ENCODE data around the gene CMTM2. TPM values are rescaled to one million over a fixed set of nuclear protein-coding genes. Genes with fewer than 3 reads are reported as not detected.

The CMTM2 gene
- total and polyA plus RNA-seq, 9 of the 15 experiments (the other 6 are each of a cell fraction or from before 2014, with no cell fraction given), result not detected

DNA sequence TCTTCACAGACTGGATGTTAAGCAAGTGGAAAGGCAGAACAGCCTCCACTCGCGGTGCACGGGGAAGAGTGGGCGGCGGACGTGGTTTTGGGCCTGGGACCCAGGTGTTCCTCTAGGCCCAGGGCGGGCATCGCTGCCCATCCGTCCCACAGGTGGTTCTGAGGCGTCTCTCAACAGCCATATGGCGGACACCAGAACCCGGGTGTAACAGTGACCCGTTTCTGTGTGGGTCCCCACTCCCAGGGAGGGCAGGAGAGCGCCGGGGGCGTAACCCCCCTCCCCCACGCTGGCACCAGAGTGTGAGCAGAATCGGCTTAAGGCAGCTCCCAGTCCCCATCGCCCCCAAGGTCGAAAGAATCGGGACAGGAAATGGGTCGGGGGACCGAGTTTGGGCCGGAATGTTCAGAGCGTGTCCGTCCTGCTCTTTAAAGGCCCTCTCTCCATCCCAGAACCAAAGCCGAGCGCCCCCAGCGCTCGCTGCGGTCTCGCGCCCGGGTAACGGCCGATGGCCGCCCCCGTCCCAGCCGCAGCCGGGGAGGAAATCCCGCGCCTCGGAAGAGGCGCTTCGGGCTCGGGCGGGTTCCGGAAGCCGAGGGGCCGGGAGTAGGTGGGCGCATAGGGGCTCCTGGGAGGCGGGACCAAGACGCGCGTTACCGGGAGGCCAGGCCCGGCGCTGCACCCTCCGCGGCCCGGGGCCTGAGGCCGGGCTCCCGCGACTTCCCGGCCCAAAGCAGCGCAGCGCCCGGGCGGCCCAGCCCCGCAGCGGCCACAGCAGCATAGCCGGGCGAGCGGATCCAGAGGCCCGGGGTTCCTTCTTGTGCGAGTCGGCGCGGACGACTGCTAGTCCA lies 29.8 kb upstream of the CMTM2 start, which contains the start of gene TK2 (continued):
- TF ChIP-seq, protein P1, sequence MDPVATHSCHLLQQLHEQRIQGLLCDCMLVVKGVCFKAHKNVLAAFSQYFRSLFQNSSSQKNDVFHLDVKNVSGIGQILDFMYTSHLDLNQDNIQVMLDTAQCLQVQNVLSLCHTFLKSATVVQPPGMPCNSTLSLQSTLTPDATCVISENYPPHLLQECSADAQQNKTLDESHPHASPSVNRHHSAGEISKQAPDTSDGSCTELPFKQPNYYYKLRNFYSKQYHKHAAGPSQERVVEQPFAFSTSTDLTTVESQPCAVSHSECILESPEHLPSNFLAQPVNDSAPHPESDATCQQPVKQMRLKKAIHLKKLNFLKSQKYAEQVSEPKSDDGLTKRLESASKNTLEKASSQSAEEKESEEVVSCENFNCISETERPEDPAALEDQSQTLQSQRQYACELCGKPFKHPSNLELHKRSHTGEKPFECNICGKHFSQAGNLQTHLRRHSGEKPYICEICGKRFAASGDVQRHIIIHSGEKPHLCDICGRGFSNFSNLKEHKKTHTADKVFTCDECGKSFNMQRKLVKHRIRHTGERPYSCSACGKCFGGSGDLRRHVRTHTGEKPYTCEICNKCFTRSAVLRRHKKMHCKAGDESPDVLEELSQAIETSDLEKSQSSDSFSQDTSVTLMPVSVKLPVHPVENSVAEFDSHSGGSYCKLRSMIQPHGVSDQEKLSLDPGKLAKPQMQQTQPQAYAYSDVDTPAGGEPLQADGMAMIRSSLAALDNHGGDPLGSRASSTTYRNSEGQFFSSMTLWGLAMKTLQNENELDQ (CRISPR knock-in tag; IDR thresholded peaks at IDR 0.05; ENCODE audit: borderline replicate concordance), result no peak
- TF ChIP-seq HMG20B (CRISPR knock-in tag; IDR thresholded peaks at IDR 0.05) (no peak), XRCC5 (IDR thresholded peaks at IDR 0.05; ENCODE audit: low read depth, low read length) (no peak; the same call in 1 of the 2 replicates), NFYB (IDR thresholded peaks at IDR 0.05; ENCODE audit: extremely low read depth, insufficient read length) (no peak), ZFP30 (CRISPR knock-in tag; IDR thresholded peaks at IDR 0.05; ENCODE audit: borderline replicate concordance) (no peak), NR2C1 (IDR thresholded peaks at IDR 0.05) (no peak), NR2C1 (tag; IDR thresholded peaks at IDR 0.05) (no peak), ZNF695 (CRISPR knock-in tag; IDR thresholded peaks at IDR 0.05) (no peak), CBFA2T3 (IDR thresholded peaks at IDR 0.05) (no peak), CSDE1 (IDR thresholded peaks at IDR 0.05) (no peak), NFATC3 (IDR thresholded peaks at IDR 0.05) (no peak), NCOA4 (IDR thresholded peaks at IDR 0.05; ENCODE audit: partially characterized antibody) (no peak), ZBED1 (IDR thresholded peaks at IDR 0.05) (no peak), ETS2 (tag; IDR thresholded peaks at IDR 0.05; ENCODE audit: borderline replicate concordance, poor library complexity, severe bottlenecking) (no peak), STAT5B (CRISPR knock-in tag; IDR thresholded peaks at IDR 0.05) (no peak)
- TF ChIP-seq, protein P2, sequence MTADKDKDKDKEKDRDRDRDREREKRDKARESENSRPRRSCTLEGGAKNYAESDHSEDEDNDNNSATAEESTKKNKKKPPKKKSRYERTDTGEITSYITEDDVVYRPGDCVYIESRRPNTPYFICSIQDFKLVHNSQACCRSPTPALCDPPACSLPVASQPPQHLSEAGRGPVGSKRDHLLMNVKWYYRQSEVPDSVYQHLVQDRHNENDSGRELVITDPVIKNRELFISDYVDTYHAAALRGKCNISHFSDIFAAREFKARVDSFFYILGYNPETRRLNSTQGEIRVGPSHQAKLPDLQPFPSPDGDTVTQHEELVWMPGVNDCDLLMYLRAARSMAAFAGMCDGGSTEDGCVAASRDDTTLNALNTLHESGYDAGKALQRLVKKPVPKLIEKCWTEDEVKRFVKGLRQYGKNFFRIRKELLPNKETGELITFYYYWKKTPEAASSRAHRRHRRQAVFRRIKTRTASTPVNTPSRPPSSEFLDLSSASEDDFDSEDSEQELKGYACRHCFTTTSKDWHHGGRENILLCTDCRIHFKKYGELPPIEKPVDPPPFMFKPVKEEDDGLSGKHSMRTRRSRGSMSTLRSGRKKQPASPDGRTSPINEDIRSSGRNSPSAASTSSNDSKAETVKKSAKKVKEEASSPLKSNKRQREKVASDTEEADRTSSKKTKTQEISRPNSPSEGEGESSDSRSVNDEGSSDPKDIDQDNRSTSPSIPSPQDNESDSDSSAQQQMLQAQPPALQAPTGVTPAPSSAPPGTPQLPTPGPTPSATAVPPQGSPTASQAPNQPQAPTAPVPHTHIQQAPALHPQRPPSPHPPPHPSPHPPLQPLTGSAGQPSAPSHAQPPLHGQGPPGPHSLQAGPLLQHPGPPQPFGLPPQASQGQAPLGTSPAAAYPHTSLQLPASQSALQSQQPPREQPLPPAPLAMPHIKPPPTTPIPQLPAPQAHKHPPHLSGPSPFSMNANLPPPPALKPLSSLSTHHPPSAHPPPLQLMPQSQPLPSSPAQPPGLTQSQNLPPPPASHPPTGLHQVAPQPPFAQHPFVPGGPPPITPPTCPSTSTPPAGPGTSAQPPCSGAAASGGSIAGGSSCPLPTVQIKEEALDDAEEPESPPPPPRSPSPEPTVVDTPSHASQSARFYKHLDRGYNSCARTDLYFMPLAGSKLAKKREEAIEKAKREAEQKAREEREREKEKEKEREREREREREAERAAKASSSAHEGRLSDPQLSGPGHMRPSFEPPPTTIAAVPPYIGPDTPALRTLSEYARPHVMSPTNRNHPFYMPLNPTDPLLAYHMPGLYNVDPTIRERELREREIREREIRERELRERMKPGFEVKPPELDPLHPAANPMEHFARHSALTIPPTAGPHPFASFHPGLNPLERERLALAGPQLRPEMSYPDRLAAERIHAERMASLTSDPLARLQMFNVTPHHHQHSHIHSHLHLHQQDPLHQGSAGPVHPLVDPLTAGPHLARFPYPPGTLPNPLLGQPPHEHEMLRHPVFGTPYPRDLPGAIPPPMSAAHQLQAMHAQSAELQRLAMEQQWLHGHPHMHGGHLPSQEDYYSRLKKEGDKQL (CRISPR knock-in tag; IDR thresholded peaks at IDR 0.05; ENCODE audit: borderline replicate concordance), result peak; percentile 90; the same call in 1 of the 2 replicates
- TF ChIP-seq, protein P3, sequence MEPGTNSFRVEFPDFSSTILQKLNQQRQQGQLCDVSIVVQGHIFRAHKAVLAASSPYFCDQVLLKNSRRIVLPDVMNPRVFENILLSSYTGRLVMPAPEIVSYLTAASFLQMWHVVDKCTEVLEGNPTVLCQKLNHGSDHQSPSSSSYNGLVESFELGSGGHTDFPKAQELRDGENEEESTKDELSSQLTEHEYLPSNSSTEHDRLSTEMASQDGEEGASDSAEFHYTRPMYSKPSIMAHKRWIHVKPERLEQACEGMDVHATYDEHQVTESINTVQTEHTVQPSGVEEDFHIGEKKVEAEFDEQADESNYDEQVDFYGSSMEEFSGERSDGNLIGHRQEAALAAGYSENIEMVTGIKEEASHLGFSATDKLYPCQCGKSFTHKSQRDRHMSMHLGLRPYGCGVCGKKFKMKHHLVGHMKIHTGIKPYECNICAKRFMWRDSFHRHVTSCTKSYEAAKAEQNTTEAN (CRISPR knock-in tag; IDR thresholded peaks at IDR 0.05), result no peak
- TF ChIP-seq, protein P4, sequence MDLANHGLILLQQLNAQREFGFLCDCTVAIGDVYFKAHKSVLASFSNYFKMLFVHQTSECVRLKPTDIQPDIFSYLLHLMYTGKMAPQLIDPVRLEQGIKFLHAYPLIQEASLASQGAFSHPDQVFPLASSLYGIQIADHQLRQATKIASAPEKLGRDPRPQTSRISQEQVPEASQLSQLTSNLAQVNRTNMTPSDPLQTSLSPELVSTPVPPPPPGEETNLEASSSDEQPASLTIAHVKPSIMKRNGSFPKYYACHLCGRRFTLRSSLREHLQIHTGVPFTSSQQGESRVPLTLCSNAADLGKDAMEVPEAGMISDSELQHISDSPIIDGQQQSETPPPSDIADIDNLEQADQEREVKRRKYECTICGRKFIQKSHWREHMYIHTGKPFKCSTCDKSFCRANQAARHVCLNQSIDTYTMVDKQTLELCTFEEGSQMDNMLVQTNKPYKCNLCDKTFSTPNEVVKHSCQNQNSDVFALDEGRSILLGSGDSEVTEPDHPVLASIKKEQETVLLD (IDR thresholded peaks at IDR 0.05), result no peak

Measured in K562 (cell line).